Measurements from ENCODE around the gene TTLL11.

TTLL11 gene

GRCh38 chr9:121820286-121821005, 272.7 kb downstream of the TTLL11 start:
- DNase-seq = no peak

DNA sequence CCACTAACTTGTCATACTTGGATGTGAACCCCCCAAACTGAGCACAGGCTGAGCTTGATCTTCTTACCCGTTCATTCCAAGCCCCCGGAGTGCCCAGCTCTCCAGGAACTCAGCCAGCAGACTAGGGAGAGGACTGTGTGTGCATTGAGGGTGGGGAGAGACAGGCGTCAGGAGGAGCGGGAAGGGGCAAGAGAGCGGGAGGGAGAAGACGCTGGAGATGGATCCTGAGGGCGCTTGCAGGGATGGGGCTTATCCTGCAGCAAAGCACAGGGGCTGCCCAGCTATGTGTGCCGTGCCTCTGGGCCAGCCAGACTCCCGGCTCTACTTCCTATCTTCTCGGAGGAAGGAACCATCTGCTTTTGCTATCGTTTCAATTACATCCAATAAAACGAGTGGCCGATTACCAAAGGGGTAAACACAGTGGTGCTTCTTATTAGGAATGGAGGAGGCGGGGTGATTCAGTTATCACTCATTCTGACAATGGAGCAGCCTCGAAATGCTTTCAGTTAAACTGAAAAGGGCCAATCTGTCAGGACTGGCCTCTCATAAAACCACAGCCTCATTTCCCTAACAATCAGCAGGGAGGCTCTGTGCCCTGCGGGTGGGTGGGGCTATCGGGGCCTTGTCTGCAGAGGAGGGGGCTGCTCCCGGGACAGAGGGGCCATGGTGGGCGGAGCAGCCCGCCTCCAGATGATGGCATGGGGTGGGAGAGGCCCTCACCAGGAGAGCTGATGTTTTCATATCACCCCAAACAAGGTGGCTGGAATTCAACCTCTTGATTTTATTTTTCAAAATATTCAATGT, 273.5 kb downstream of the TTLL11 start:
- no peak for DNase-seq

DNA sequence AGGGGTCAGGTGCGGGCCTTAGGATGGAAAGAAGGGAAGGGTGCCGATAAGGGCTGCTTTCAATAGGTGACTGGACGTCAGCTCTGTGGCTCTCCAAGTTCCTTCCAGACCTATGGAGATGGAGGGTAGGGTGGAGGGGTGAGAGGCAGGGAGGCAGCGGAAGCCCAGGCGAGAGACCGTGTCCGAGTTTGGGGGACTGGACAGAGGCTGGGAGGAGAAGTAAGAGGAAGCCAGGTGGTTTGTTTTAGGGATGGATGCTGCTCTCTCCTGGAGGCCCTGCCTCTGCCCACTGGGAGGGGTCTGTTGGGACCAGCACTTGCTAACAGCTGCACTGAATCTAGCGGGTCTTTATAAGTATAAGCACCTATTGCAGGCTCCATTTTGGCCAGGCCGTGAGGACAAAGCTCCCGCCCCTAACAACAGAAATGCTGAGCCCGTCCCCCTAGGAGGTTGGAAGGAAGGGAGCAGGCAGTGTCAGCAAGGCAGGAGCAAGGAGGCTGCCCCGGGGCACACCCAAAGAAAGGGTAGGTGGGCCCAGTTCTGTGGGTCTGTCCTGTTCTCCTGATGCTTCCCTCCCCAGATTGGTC, 274.2 kb downstream of the TTLL11 start:
- DNase-seq = no peak

DNA sequence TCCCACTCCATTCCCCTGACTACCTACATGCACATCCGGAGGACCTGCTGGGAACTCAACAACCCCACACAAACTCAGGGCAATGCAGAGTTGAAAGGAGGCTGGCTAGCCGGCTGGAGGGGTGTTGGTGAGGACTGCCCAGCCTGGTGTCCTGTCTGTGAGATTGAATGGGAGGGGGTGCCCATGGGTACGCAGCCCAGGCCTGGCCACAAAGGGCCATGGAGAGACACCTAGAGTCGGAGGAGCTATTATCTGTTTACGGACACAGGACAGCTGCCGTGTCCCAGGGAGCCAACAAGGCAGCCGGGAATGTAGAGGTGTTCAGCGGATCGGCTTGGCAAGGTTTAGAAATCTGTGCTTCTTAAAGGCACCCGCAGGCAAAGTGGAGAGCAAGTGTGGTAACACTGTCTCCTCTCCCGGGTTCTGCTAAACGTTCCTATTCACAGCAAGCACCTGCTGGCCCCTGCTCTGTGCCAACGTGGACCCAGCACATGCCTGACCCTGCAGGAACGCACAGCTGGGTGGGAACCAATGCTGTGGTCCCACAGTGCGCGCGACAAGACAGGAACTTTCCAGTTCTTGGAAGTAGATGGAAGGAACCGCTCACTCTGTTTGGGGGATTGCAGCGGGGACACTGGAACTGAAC, 275.0 kb downstream of the TTLL11 start:
- no peak for DNase-seq

GRCh38 chr9:121817476-121817875, 275.6 kb downstream of the TTLL11 start:
- DNase-seq = no peak

- DNase-seq = no peak
Measured at GRCh38 chr9:121816845-121817450, 276.2 kb downstream of the TTLL11 start.

GRCh38 chr9:121816449-121816817, 276.7 kb downstream of the TTLL11 start:
- DNase-seq = no peak

DNA sequence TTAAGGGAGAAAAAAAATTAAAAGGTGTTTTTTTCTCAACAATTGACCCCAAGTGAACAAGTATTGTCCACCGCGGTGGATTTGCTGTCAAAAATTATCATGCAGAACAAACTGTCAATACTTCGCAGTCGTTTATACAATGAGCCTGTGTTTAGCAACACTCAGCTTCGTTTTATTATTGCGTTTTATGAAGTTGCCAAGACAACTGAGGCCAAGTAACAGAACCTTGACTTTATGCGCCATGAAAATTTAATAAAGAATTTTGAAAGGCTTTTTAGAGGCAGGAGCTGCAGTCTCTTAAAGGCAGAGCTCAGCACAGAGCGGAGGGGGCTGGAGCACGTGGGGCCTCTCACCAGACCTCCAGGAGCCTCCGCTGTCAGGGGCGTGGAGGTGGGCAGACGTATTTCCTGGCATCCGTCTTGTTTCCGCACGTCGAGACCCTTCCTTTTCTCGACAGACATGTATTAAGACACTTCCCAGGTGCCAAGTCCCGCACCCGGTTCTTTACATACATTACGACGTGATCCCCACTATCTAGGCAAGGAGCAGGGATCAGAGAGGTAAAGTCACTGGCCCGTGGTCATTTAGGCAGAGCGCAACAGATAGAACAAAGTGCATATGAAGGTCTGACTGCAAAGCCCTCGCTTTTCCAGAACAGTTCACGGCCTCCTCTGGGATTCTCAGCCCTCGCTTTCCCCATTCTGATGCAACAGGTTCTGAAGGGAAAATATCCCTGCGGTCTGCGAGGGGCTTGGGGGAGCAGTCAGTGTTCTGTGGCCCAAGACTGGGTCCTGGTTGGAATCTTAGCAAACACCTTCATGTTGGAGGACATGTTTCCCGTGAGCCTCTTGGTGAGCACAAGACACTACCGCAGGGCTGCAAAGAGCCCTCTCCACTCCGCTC, 277.3 kb downstream of the TTLL11 start:
- no peak for DNase-seq

DNA sequence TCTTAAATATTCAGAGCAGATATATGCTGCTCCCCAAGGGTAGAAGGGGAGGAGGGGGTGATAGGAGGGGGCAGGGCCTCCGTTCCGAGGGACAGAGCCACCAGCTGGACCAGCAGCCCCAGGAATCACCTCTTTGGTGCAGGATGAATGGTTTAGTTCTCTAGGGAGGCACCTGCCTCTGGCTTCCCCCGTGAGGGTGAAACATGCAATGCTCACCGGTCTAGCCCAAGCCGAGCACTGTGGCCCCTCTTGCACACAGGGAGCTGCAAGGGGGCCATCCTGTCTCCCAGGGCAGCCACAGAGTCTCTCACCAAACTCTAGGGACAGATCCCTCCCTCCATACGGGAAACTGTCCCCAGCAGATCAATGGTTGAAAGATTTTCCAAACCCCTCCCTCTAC, 278.0 kb downstream of the TTLL11 start:
- no peak for DNase-seq

- no peak for DNase-seq
Measured at GRCh38 chr9:121814594-121814993, 278.5 kb downstream of the TTLL11 start.

DNA sequence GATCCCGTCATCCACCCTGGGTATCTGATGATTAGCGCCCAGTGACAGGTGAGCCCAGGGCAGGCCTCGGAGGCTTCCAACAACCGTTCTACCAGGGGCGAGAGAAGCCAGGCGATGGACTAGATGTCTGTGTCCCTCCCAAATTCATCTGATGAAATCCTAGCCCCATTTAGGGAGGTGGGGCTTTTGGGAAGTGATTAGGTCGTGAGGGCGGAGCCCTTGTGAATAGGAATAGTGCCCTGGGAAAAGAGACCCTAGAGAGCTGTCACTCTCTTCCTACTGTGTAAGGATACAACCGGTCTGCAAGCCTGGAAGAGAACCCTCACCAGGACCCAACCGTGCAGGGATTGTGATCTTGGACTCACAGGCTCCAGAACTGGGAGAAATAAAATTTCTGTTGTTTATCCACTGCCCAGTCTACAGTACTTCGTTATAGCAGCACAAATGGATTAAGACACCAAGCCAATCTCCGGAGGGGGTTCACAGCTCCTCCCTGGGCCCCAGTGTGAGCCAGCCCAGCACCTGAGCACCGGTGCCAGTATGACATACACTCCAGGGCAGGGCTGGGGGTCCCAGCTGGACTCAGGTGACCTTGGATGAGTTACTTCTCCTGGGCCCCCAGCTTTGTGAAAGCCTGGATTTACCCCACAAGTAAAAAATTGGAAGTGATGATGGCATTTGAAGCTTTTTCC, 279.4 kb downstream of the TTLL11 start:
- DNase-seq = no peak

- DNase-seq = no peak
Measured at GRCh38 chr9:121812159-121812735, 280.9 kb downstream of the TTLL11 start.

DNA sequence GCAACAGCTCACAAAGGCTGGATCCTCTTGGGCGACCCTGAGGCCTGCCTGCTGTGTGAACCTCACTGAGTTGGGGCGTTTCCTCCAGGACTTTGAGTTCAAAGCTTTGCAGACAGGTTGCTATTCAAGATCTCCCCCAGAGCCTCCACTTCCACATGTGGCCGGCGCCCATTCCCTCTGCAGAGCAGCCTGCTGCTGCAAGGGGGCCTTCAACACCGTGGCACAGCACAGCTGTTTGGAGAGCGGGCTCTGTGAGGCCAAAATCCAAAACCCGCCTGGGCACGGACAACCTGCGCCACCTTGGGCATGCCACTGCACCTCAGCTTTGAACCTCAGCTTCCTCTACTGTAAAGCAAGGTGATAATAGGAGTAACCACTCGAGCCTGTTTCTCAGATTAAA, 281.4 kb downstream of the TTLL11 start:
- DNase-seq = no peak

GRCh38 chr9:121811140-121811539, 282.0 kb downstream of the TTLL11 start:
- DNase-seq = no peak

DNA sequence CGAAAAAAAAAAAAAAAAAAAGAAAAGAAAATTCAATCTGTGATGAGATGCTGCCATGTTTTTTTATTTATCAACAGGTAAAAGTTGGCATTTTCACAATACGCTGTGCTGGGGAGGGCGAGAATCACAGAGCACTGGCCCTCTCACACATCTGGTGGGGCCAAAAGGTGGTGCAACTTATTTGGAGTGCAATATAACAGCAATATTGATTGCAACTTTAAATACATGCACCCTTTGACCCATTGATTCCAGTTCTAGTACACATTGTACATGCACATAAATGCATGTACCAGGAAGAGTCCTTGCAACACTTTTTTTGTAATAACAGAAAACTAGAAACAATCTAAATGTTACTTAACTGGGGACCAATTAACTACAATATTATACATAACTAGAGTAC, 282.6 kb downstream of the TTLL11 start:
- no peak for DNase-seq

- no peak for DNase-seq
Measured at GRCh38 chr9:121809356-121810050, 283.6 kb downstream of the TTLL11 start.

GRCh38 chr9:121808781-121809180, 284.3 kb downstream of the TTLL11 start:
- DNase-seq = no peak

DNA sequence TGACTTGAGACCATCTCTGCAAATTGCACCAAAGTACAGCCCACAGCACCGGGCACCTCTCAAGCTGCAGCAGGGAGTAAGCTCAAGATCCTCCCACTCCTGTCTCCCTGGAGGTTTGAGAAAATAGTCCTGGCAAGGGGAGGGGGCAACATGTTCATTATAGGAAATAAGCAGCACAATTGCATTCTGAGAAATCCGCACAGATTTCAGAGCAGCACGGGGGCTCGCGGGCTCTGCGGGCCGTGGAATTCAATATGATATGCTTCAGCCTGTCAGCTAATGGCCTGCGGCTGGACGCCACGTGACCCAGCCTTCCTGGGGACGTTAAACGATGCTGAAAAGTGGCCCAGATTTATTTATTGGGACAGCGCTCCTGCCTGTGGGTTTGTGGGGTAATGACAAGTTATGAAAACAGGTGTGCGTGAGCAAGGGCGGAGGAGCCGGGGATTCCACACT, 285.3 kb downstream of the TTLL11 start:
- DNase-seq = no peak

- no peak for DNase-seq
Measured at GRCh38 chr9:121807069-121807822, 285.9 kb downstream of the TTLL11 start.

DNA sequence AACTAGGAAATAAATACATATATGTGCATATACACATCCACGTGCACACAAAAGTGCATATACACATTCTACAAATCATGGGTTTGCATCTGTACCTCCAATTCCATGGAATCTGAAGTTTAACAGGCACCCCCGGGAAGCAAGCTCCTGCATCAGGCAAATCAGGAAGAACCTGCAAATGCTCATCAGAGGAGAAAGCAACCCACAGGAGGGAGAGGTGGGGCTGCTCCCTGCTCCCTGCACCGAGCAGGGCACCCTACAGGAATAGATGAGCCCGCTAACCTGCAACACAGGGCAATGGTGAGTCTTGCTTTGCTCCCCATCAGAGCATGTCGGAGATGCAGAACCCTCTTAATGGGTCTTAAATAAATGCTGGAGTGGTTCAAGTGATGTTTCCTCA, 290.4 kb downstream of the TTLL11 start:
- no peak for DNase-seq

Measured in activated T-cell treated with anti-CD3 and anti-CD28 coated beads for 4 hours (primary cell).